ENCODE measurements around the gene ELFN2. TPM values are rescaled to one million over a fixed set of nuclear protein-coding genes. Genes with fewer than 3 reads are reported as not detected.
A peak's percentile ranks its signal among the peaks of the same experiment; 100 is the strongest.

The ELFN2 gene
- total and polyA plus RNA-seq, 2 of the 13 experiments (the other 11 are each of a cell fraction or from before 2014, with no cell fraction given) = 0.01 TPM; not detected in 1

DNA sequence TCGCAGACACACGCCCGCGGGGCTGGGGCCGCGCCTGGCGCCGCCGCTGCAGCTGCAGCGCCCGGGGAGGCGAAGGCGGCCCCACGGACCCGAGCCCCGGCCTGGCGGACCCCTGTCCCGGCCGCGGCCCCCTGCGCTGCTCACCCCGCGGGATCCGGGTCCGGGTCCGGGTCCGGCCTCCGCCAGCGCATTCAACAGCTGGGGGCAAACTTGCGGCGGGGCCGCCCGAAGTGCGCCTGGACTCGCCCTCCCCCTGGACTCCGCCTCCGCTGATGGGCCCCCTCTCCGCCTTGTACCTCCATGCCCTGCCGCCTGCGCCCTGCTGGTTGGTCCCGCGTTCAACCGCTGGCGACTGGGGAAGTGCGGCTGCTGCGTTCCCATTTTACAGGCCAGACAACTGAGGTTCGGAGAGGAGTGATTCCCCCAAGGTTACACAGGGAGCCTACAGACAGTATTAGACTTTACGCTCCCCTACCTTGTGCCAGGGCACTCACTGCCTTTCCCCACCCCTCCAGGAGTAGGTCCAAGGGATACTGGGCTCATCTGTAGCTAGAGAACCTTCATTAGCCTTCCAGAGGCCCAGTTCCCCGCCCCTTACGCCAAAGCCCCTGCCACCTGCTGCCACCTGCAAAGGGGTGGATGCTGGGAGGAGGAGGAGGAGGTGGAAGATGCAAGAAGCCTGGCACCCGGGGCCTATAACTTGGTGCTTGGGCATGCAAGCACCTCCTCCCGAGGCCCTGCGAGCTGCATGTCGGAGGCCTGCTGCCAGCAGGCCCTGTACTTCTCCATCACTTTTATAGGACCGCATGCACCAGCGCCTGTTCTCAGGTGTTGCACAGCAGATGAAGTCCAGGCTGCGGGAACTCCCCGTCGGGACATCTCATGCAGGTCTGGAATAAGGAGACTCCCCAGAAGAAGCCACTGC is 694 bp upstream of the ELFN2 start:
- no TSS peak for BruUV-seq (replicated peaks)
- no peak for ATAC-seq

More for the DNA sequence above, 694 bp upstream of the ELFN2 start:
- DNase-seq (ENCODE audit: low spot score) = no peak
- ChIA-PET POLR2A (no interaction called here), CTCF (ENCODE audit: low intra/inter-chr PET ratio, low total read pairs) (interaction anchor here (1.6 to 1.9 kb wide), 2 partner anchors 29 to 111 kb away, joined by 8 to 17 read pairs; no protein-coding TSS in a partner anchor)
- Histone ChIP-seq H3K27me3 (ENCODE audit: control insufficient read depth in 1 of 2, insufficient read depth in 2 of 2, low read length in 2 of 2) (peaks cover 16 to 71% of the 10 kb centered on the region in 2 experiments), H3K79me2 (ENCODE audit: insufficient read depth, low read length) (no peaks in the 10 kb centered on the region), H4K20me1 (ENCODE audit: insufficient read depth, low read length) (peaks cover 7% of the 10 kb centered on the region; the same call in 1 of the 2 replicates), H3K4me2 (ENCODE audit: low read depth, low read length) (peak overlapping the region; percentile 12; the same call in 1 of the 2 replicates), H3K9ac (ENCODE audit: insufficient read depth, low read depth, low read length) (no peak overlapping the region), H2AFZ (ENCODE audit: low read length) (no peak overlapping the region), H3K36me3 (replicated peaks in 1 of 2; ENCODE audit: control insufficient read depth in 1 of 2, insufficient read depth in 2 of 2, low read length in 2 of 2) (no peaks in the 10 kb centered on the region), H3K27ac (ENCODE audit: extremely low read length, insufficient read depth, low read length) (no peak overlapping the region), H3K4me1 (ENCODE audit: insufficient read depth, low read length) (peaks cover 19% of the 10 kb centered on the region), H3K9me3 (ENCODE audit: low read length) (no peaks in the 10 kb centered on the region), H3K4me3 (replicated peaks in 1 of 3; ENCODE audit: insufficient read depth in 1 of 3, low read depth in 2 of 3, low read length in 3 of 3) (no peak overlapping the region; a peak in 1 of 6 replicates)
- no peak for TF ChIP-seq NFE2L1 (CRISPR knock-in tag; IDR thresholded peaks at IDR 0.05; ENCODE audit: borderline replicate concordance)
- TF ChIP-seq ZNF629 (CRISPR knock-in tag; conservative IDR thresholded peaks at IDR 0.05) = peak; percentile 79
- TF ChIP-seq, protein P1, sequence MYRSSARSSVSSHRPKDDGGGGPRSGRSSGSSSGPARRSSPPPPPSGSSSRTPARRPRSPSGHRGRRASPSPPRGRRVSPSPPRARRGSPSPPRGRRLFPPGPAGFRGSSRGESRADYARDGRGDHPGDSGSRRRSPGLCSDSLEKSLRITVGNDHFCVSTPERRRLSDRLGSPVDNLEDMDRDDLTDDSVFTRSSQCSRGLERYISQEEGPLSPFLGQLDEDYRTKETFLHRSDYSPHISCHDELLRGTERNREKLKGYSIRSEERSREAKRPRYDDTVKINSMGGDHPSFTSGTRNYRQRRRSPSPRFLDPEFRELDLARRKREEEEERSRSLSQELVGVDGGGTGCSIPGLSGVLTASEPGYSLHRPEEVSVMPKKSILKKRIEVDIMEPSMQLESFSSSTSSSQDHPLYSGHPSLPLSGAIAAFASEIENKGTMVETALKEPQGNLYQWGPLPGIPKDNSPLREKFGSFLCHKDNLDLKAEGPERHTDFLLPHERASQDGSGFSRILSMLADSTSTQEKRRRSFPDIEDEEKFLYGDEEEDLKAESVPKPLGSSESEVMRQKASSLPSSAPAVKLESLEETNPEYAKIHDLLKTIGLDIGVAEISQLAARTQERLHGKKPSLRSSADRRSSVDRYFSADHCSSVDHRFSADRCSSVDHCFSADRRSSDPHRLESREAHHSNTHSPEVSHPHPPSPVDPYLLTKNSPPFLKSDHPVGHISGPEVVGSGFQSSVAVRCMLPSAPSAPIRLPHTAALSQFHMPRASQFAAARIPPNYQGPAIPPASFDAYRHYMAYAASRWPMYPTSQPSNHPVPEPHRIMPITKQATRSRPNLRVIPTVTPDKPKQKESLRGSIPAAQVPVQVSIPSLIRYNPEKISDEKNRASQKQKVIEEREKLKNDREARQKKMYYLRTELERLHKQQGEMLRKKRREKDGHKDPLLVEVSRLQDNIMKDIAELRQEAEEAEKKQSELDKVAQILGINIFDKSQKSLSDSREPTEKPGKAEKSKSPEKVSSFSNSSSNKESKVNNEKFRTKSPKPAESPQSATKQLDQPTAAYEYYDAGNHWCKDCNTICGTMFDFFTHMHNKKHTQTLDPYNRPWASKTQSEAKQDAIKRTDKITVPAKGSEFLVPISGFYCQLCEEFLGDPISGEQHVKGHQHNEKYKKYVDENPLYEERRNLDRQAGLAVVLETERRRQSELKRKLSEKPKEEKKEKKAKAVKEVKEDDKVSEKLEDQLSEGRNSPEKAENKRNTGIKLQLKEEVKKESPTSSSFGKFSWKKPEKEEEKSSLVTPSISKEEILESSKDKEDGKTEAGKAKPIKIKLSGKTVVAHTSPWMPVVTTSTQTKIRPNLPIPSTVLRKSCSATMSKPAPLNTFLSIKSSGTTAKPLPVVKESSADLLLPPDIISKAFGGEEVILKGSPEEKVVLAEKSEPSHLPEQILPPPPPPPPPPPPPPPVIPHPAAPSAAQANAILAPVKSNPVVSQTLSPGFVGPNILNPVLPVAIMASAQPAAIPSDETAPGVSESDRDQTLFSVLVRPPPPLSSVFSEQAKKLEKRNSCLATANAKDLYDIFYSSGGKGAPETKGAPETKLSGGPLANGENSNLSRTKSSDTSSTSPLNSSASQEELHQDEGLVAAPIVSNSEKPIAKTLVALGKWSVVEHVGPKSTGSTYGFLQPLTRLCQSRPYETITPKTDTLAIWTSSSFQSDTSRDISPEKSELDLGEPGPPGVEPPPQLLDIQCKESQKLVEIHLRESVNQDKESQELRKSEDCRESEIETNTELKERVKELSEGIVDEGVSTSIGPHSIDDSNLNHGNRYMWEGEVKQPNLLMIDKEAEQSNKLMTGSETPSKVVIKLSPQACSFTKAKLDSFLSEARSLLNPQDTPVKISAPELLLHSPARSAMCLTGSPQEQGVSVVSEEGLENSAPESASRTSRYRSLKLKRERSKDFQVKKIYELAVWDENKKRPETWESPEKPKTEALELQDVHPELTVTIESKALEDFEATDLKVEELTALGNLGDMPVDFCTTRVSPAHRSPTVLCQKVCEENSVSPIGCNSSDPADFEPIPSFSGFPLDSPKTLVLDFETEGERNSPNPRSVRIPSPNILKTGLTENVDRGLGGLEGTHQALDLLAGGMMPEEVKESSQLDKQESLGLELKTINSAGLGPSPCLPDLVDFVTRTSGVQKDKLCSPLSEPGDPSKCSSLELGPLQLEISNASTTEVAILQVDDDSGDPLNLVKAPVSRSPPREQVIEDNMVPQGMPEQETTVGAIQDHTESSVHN (CRISPR knock-in tag; IDR thresholded peaks at IDR 0.05) = no peak
- no peak for TF ChIP-seq ATM (IDR thresholded peaks at IDR 0.05; ENCODE audit: borderline replicate concordance)
- WGBS (ENCODE audit: low lambda C conversion rate) = 55% methylated on average over 18 of the region's 59 CpGs
- FAIRE-seq = no peak
- intact Hi-C loops (cut with micrococcal nuclease; ENCODE audit: unreplicated experiment) = no loop called here
- in situ Hi-C loops (cut with HindIII; ENCODE audit: extremely low pct_ligation_motif_present, low pct_unique_long_range_greater_than_20kb) = no loop called here

Data from HepG2 (cell line).